Kidney tubule cell (primary cell): ENCODE results near the gene GUCY1A1.

Source experiments
- DNase-seq: peaks from one replicate; pipeline ENCODE4 v3.0.0-alpha.2; 2018; ENCODE audit warnings: low spot score

GUCY1A1 gene

GRCh38 chr4:155658681-155659064 lies 8.0 kb upstream of the GUCY1A1 start:
- DNase-seq: no peak

- no peak for DNase-seq
Observed at GRCh38 chr4:155659176-155659575, 7.5 kb upstream of the GUCY1A1 start.

- DNase-seq: no peak
Observed at GRCh38 chr4:155660436-155660835, 6.2 kb upstream of the GUCY1A1 start.

GRCh38 chr4:155665054-155665453 lies 1.6 kb upstream of the GUCY1A1 start:
- no peak for DNase-seq

GRCh38 chr4:155667222-155667567 lies 547 bp downstream of the GUCY1A1 start:
- DNase-seq: no peak

GRCh38 chr4:155667568-155668511 lies 1.2 kb downstream of the GUCY1A1 start:
- DNase-seq: peak; percentile 62

GRCh38 chr4:155668707-155669220 lies 2.1 kb downstream of the GUCY1A1 start:
- no peak for DNase-seq

GRCh38 chr4:155672342-155672741 lies 5.7 kb downstream of the GUCY1A1 start:
- DNase-seq: no peak

GRCh38 chr4:155673453-155673979 lies 6.9 kb downstream of the GUCY1A1 start:
- DNase-seq: no peak

GRCh38 chr4:155674669-155675071 lies 8.0 kb downstream of the GUCY1A1 start:
- DNase-seq: no peak

GRCh38 chr4:155675709-155676429 lies 9.2 kb downstream of the GUCY1A1 start:
- DNase-seq: no peak

GRCh38 chr4:155676430-155676825 lies 9.8 kb downstream of the GUCY1A1 start:
- DNase-seq: no peak

GRCh38 chr4:155678011-155678410 lies 11.4 kb downstream of the GUCY1A1 start:
- no peak for DNase-seq

GRCh38 chr4:155679343-155679742 lies 12.7 kb downstream of the GUCY1A1 start:
- DNase-seq: peak; percentile 69

- no peak for DNase-seq
Observed at GRCh38 chr4:155681886-155682285, 15.2 kb downstream of the GUCY1A1 start.

GRCh38 chr4:155684423-155684822 lies 17.8 kb downstream of the GUCY1A1 start:
- no peak for DNase-seq

- DNase-seq: no peak
Observed at GRCh38 chr4:155684892-155685541, 18.4 kb downstream of the GUCY1A1 start.

GRCh38 chr4:155687380-155687982 lies 20.8 kb downstream of the GUCY1A1 start:
- DNase-seq: no peak

- DNase-seq: no peak
Observed at GRCh38 chr4:155688211-155688610, 21.6 kb downstream of the GUCY1A1 start.

- DNase-seq: no peak
Observed at GRCh38 chr4:155688860-155689259, 22.2 kb downstream of the GUCY1A1 start.

GRCh38 chr4:155690044-155690837 lies 23.6 kb downstream of the GUCY1A1 start:
- no peak for DNase-seq
